Right lobe of liver (tissue), 4 donors: ENCODE results near the gene IREB2.

Experiments used
- POLR2A ChIP-seq: fragments of 450-650 bp; IDR thresholded peaks from one replicate; pipeline ENCODE4 v1.6.1; 2017; ENCODE audit warnings: antibody characterized with exemption, mild to moderate bottlenecking
- TF ChIP-seq, protein P1 (sequence below), 4 donors: fragments of 200-600 bp in 3 of 4; fragments of 450-650 bp in 1 of 4; IDR thresholded peaks; one replicate each; pipeline versions ENCODE4 v1.5.1 to v1.8.0; 2016 to 2022; ENCODE audit warnings: antibody characterized with exemption in 4 of 4, mild to moderate bottlenecking in 2 of 4
- donor health status: DM: no; HTN: no; CAD: no.
- donor health status: DM: no; HTN: no; CAD: no.
- donor health status: DM: no; HTN: yes; CAD: no.

DNA sequence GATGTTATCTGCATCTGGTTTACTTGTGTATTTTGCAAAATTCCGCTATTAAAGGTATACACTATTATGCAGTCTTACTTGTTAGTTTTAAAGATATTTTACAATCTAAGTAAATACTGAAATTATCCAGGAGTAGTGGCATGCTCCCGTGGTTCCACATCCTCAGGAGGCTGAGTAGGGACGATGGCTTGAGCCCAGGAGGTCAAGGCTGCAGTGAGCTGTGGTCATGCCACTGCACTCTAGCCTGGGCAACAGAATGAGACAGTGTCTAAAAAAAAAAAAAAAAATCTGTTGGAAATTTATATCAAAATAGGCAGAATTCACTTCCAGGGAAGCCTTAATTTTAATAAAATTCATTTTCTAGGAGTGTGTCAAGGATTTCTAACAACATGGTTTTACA lies 41.6 kb downstream of the IREB2 start:
- TF ChIP-seq, protein P1, sequence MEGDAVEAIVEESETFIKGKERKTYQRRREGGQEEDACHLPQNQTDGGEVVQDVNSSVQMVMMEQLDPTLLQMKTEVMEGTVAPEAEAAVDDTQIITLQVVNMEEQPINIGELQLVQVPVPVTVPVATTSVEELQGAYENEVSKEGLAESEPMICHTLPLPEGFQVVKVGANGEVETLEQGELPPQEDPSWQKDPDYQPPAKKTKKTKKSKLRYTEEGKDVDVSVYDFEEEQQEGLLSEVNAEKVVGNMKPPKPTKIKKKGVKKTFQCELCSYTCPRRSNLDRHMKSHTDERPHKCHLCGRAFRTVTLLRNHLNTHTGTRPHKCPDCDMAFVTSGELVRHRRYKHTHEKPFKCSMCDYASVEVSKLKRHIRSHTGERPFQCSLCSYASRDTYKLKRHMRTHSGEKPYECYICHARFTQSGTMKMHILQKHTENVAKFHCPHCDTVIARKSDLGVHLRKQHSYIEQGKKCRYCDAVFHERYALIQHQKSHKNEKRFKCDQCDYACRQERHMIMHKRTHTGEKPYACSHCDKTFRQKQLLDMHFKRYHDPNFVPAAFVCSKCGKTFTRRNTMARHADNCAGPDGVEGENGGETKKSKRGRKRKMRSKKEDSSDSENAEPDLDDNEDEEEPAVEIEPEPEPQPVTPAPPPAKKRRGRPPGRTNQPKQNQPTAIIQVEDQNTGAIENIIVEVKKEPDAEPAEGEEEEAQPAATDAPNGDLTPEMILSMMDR (IDR thresholded peaks at IDR 0.05): no peak
- TF ChIP-seq POLR2A: no peak
